Smooth muscle cell (in vitro differentiated cells): ENCODE data around the gene TAF10. TPM values are rescaled to one million over a fixed set of nuclear protein-coding genes. Genes with fewer than 3 reads are reported as not detected.
A peak's percentile ranks its signal among the peaks of the same experiment; 100 is the strongest.

Experiments
- DNase-seq: peaks from one replicate; lab custom pipeline; 2025; ENCODE audit not compliant: unreplicated experiment; lab: John Stamatoyannopoulos, UW
- H2AFZ ChIP-seq: fragments of 200-600 bp; sonication (generic); 2 replicates; pipeline ENCODE4 v1.6.0; 2016; ENCODE audit warnings: antibody characterized with exemption, low read depth, mild to moderate bottlenecking
- H3F3A ChIP-seq: fragments of 200-600 bp; sonication (generic); 2 replicates; pipeline ENCODE4 v1.6.0; 2017; ENCODE audit warnings: antibody characterized with exemption, low read depth
- H3K27ac ChIP-seq: fragments of 200-600 bp; sonication (generic); 2 replicates; pipeline ENCODE4 v1.5.1; 2016; ENCODE audit warnings: low read depth, mild to moderate bottlenecking
- H3K27me3 ChIP-seq: fragments of 200-600 bp; sonication (generic); 2 replicates; pipeline ENCODE4 v1.6.1; 2016; ENCODE audit warnings: low read depth, mild to moderate bottlenecking
- H3K36me3 ChIP-seq: fragments of 200-600 bp; sonication (generic); 2 replicates; pipeline ENCODE4 v1.5.1; 2016; ENCODE audit warnings: low read depth
- H3K4me1 ChIP-seq: fragments of 200-600 bp; sonication (generic); 2 replicates; pipeline ENCODE4 v1.5.1; 2016; ENCODE audit warnings: low read depth
- H3K4me2 ChIP-seq: fragments of 200-600 bp; sonication (generic); 2 replicates; pipeline ENCODE4 v1.6.0; 2016; ENCODE audit warnings: mild to moderate bottlenecking
- H3K4me3 ChIP-seq: fragments of 200-600 bp; sonication (generic); 2 replicates; pipeline ENCODE4 v1.5.1; 2016; ENCODE audit warnings: mild to moderate bottlenecking
- H3K79me2 ChIP-seq: fragments of 200-600 bp; sonication (generic); 2 replicates; pipeline ENCODE4 v1.6.0; 2016; ENCODE audit warnings: low read depth, mild to moderate bottlenecking
- H3K9ac ChIP-seq: fragments of 200-600 bp; sonication (generic); 2 replicates; pipeline ENCODE4 v1.6.0; 2016; ENCODE audit warnings: low read depth
- H3K9me3 ChIP-seq: fragments of 200-600 bp; sonication (generic); replicated peaks from 2 replicates; pipeline ENCODE4 v1.5.1; 2016; ENCODE audit warnings: low read depth
- H4K20me1 ChIP-seq: fragments of 200-600 bp; sonication (generic); 2 replicates; pipeline ENCODE4 v1.6.0; 2016; ENCODE audit warnings: low read depth
- CTCF ChIP-seq: fragments of 200-600 bp; sonication (generic); IDR thresholded peaks from 2 replicates; pipeline ENCODE4 v1.5.1; 2017; ENCODE audit warnings: borderline replicate concordance, mild to moderate bottlenecking, antibody characterized with exemption; ENCODE audit not compliant: insufficient read depth, poor library complexity, severe bottlenecking
- WGBS: methylation state at CpG from one replicate; pipeline ENCODE4 v1.1.7; 2016; ENCODE audit warnings: low lambda C conversion rate; 5-methylcytosine and 5-hydroxymethylcytosine counted together
- polyA plus RNA-seq: library from polyadenylated mRNA; unstranded; fragments of >200 nt; fragmentation: Nextera tagmentation; extraction: Ambion mirVana; gene quantifications from 2 replicates; pipeline ENCODE4 v1.2.1, GENCODE V29; 2016
- total RNA-seq: library from RNA; depleted of rRNA; stranded (reverse); fragments of >200 nt; gene quantifications from 2 replicates; pipeline ENCODE4 v1.2.3, GENCODE V29; 2014

Gene TAF10
- total RNA-seq: 67.9 and 83.3 TPM in 2 replicates
- 373 and 378 TPM in 2 replicates for polyA plus RNA-seq

- WGBS: 1% methylated on average over 51 of the region's 51 CpGs
- H3K79me2 ChIP-seq: peaks cover 41% of the 10 kb centered on the region
- peak within 1 kb of the TSS; percentile 49 for H2AFZ ChIP-seq
These were observed at the start of gene TAF10 for GRCh38 chr11:6612213-6613041. Gene TAF10, minus strand, starts transcription at chr11:6612216. Its CDS starts 27 bp downstream, at chr11:6612189.

GRCh38 chr11:6660712-6661111 is 48.7 kb upstream of the TAF10 start:
- Histone ChIP-seq H3K4me3 (no peak overlapping the region), H3F3A (no peaks in the 10 kb centered on the region), H4K20me1 (no peaks in the 10 kb centered on the region), H3K4me1 (peaks cover 6% of the 10 kb centered on the region), H3K27me3 (no peaks in the 10 kb centered on the region), H3K36me3 (no peaks in the 10 kb centered on the region), H3K4me2 (no peak overlapping the region), H3K9me3 (no peaks in the 10 kb centered on the region), H3K27ac (no peak overlapping the region), H3K9ac (no peak overlapping the region), H2AFZ (no peak overlapping the region), H3K79me2 (no peaks in the 10 kb centered on the region)
- no peak for TF ChIP-seq CTCF
- 85% methylated on average over 3 of the region's 3 CpGs for WGBS
- DNase-seq: no peak

More at GRCh38 chr11:6612213-6613041, at the start of gene TAF10:
- peak within 1 kb of the TSS; percentile 99 for H3K27ac ChIP-seq
- peaks cover under 1% of the 10 kb centered on the region for H4K20me1 ChIP-seq
- peaks cover 17% of the 10 kb centered on the region for H3K4me1 ChIP-seq
- DNase-seq: peak; percentile 83
- peak; percentile 32 for TF ChIP-seq CTCF
- no peaks in the 10 kb centered on the region for H3K9me3 ChIP-seq
- H3K36me3 ChIP-seq: no peaks in the 10 kb centered on the region
- H3K9ac ChIP-seq: peak within 1 kb of the TSS; percentile 90
- H3K4me3 ChIP-seq: peak within 1 kb of the TSS; percentile 67
- peaks cover 42% of the 10 kb centered on the region for H3F3A ChIP-seq
- no peaks in the 10 kb centered on the region for H3K27me3 ChIP-seq
- peak within 1 kb of the TSS; percentile 96 for H3K4me2 ChIP-seq

GRCh38 chr11:6658647-6659046 is 46.6 kb upstream of the TAF10 start:
- Histone ChIP-seq H3K79me2 (peaks cover 4% of the 10 kb centered on the region), H3K9ac (no peak overlapping the region), H4K20me1 (peaks cover 5% of the 10 kb centered on the region), H3K27me3 (no peaks in the 10 kb centered on the region), H3K9me3 (no peaks in the 10 kb centered on the region), H3K4me2 (no peak overlapping the region), H3K4me3 (no peak overlapping the region), H3K4me1 (peaks cover 6% of the 10 kb centered on the region), H3F3A (no peaks in the 10 kb centered on the region), H3K27ac (no peak overlapping the region), H3K36me3 (no peaks in the 10 kb centered on the region), H2AFZ (no peak overlapping the region)
- no peak for DNase-seq
- no peak for TF ChIP-seq CTCF
